ENCODE data around the gene FGFR4.

DNA sequence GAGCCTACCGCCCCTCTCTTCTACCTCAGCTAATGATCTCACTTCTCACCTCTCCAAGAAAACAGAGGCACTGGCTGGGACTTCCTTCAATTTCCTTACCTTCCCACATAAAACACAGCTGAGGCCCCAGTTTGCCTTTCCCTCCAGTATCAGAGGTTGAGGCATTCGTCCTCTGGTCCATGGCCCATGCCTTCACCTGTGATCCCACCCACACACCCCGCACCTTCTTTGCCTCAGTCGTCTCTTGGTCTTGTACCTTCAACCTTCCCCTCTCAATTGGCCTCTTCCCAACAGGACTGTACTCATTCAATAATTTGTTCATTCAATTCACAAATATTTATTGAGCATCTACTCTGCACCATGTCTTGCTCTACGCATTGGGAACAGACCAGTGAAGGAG is 35.9 kb downstream of the FGFR4 start:
- TF ChIP-seq, protein P1, sequence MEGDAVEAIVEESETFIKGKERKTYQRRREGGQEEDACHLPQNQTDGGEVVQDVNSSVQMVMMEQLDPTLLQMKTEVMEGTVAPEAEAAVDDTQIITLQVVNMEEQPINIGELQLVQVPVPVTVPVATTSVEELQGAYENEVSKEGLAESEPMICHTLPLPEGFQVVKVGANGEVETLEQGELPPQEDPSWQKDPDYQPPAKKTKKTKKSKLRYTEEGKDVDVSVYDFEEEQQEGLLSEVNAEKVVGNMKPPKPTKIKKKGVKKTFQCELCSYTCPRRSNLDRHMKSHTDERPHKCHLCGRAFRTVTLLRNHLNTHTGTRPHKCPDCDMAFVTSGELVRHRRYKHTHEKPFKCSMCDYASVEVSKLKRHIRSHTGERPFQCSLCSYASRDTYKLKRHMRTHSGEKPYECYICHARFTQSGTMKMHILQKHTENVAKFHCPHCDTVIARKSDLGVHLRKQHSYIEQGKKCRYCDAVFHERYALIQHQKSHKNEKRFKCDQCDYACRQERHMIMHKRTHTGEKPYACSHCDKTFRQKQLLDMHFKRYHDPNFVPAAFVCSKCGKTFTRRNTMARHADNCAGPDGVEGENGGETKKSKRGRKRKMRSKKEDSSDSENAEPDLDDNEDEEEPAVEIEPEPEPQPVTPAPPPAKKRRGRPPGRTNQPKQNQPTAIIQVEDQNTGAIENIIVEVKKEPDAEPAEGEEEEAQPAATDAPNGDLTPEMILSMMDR (IDR thresholded peaks at IDR 0.05) = no peak
- no peak for TF ChIP-seq POLR2A (IDR thresholded peaks at IDR 0.05; ENCODE audit: low read depth)

Data from esophagus muscularis mucosa (tissue), 3 donors.